NCI-H2081 (cell line): ENCODE measurements around the gene MEF2D.

Source experiments
- DNase-seq, 2 experiments: peaks; one replicate each; lab custom pipeline; 2025; lab: John Stamatoyannopoulos, UW

MEF2D gene

GRCh38 chr1:156443286-156443685, 57.3 kb downstream of the MEF2D start:
- DNase-seq: no peak

GRCh38 chr1:156440654-156441437, 59.7 kb downstream of the MEF2D start:
- DNase-seq: no peak

DNA sequence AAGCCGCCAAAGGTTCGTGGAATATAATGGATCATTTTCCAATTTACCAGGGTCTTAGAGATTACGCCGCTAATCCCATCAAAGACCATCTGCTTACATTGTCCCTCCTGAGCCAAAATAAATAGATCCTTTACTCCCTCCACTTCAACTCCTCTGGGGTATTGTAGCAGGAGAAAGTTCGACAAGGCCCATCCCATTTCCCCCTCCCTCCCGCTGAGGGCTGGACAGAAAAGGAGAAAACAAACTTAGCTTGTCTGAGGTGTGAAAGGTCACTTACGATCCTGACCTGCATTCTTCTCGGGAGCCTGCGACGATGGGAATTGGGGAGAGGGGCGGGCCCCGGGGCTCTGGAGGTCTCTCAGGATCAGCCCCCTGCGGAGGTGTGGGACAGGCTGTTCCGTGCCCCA, 60.8 kb downstream of the MEF2D start:
- DNase-seq: no peak

DNA sequence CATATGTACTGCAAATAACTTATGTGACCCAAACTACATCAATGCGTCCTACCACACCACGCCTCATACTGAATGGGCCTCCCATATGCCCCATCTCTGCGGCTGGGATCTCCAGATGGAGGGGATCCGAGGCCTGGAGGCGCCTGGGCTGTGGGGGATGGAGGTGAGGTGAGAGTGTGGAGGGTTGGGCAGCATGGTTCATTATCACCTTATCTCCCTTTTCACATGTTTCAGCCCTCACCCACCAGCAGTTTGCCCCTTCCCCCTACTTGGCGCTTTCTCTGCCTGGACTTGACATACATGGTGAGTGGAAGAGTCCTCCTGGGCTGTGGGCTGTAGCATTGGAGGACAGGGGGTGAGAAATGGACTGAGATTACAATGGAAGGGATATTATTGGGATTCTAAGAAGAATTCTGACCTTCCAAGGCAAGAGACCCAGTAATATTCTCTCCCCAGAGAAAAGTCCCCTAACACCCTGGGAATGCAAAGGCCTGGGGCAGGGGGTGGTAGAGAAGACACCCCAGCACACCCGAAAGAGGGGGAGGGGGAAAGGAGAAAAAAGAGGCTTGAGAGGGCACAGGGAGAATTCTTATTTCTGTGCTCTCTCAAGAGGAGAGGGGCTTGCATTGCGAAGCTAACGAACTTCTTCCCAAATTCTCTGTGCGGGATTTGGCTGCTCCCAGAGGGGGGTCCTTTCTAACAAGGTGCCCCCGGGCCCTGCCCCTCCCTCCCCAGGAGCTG, 61.4 kb downstream of the MEF2D start:
- DNase-seq: no peak

- DNase-seq: no peak
Measured at GRCh38 chr1:156438278-156438987, 62.1 kb downstream of the MEF2D start.

- DNase-seq: no peak
Measured at GRCh38 chr1:156437037-156437867, 63.3 kb downstream of the MEF2D start.

DNA sequence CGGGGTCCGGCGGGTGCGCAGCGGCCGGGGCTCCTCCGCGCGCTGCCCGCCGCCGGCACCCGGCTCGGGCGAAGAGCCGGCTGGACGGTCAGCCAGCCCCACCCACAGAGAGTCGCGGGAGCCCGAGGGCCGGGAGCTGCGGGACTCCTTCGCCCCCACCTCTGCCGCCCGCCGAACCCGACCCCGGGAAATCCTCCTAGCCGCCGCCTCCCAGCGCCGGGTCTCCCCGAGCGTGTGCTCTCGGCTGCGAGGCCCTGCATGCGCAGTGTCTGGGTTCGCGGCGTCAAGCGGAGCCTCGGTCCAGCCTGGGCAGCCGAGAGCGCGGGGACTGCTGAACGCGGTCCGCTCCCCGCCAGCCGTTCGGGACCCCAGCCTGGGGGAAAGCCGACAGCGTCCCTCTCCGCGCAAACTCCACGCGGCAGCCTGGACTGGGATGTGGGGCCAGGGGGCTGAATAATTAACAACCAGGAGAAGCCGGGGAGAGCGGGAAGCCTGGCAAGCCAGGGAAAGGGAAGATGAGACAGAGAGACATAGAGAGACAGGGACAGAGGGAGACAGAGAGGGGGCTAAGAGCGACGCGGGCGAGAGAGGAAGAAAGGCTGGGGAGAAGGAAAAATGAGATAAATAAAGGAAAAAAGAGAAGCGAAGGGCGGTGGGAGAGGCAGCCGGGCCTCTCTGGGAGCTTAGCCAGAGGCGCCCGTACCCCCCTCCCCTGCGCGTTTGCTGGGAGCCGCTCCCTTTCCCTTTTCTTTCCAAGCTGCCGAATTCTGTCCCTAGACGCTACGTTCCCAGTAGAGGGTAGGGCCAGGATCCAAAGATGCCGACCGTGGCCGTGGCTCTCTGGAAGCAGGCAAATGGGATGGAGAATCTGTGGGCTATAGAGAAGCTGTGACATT, 64.2 kb downstream of the MEF2D start:
- DNase-seq: no peak

GRCh38 chr1:156435545-156436140, 64.9 kb downstream of the MEF2D start:
- DNase-seq: no peak

DNA sequence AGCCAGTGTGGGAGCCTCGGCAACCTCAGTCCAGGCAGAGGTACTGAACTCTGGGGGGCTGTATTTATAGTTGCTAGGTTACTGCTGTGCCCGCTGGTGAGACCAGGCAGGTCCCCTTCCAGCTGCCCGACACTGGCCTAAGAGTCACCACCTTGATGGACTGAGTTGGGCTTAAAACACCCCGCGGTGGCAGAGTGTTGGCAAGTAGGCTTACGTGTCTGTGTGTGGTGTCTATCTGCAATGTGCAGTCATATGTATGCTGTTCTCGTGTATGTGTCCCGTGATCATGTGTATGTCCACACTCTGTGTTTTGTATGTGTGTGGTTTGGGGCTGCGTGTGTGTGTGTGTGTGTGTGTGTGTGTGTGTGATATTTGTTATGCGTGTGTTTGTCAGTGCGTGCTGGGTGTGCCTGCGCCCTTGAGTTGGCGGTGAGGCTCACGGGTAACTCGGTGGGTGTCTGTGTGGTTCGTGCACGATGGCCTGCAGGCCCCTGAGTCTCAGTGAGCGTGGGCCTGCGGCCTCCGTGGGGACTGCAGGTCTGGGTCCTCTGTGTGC, 65.5 kb downstream of the MEF2D start:
- no peak for DNase-seq

- no peak for DNase-seq
Measured at GRCh38 chr1:156433602-156434001, 67.0 kb downstream of the MEF2D start.

DNA sequence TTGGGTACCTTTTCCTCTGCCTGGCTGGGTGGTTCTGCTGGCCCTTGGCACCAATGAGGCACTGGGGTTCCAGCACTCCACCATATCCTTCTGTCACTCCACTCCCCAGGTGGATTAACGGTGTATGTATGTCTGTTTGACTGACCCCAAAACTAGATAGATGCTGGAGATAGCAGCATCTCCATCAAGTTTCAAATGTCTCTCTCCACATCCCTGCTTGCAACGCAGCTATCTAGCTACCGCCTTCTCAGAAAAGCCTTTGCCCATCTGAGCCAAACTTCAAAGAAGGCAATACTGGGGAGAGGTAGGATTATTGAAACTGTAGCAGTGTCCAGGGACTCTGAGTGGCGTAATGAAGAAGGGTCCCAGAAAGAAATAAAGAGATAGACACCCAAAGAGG, 67.5 kb downstream of the MEF2D start:
- DNase-seq: no peak

- DNase-seq: no peak
Measured at GRCh38 chr1:156432669-156433018, 67.9 kb downstream of the MEF2D start.

GRCh38 chr1:156431769-156432668, 68.6 kb downstream of the MEF2D start:
- no peak for DNase-seq

- DNase-seq: no peak
Measured at GRCh38 chr1:156431366-156431765, 69.2 kb downstream of the MEF2D start.

- DNase-seq: no peak
Measured at GRCh38 chr1:156430866-156431265, 69.7 kb downstream of the MEF2D start.

GRCh38 chr1:156430303-156430702, 70.3 kb downstream of the MEF2D start:
- DNase-seq: no peak

GRCh38 chr1:156429313-156430060, 71.1 kb downstream of the MEF2D start:
- DNase-seq: no peak

DNA sequence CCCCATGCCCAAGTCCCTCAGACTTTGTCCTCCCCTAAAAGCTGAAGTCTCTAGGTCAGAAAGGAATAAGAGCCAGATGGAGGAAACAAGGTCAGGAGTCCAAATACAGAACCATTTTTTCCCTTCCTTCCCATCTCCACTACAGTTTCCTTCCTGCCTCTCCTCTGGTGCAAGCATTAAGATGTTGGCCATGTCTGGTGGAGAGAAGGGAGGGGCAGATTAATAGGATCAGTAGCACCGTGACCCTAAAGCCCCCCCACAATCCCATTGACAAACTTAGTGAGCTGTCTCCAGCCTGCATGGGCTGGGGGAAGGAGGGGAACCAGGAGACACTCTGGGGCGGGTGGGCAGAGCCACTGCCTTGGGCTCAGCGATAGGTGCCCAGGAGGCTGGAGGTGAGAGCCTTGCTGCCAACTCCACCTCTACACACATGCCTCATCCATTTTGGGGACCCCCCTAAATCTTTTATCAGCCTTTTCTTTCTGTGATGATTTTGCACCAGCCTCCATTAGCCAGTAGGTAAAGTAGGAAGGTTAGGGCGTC, 71.8 kb downstream of the MEF2D start:
- DNase-seq: no peak
